Choroid plexus epithelial cell (primary cell): Measurements from ENCODE around the gene PTPN7.

ENCODE experiments used
- DNase-seq: peaks from one replicate; pipeline ENCODE4 v3.0.0-alpha.2; 2010; ENCODE audit warnings: low read depth
- H3K4me3 ChIP-seq: 2 replicates; pipeline ENCODE4 v1.5.1; 2011; ENCODE audit warnings: low read depth, mild to moderate bottlenecking, control low read depth, low read length, moderate library complexity
- TF ChIP-seq, protein P1 (sequence below): conservative IDR thresholded peaks from 2 replicates; pipeline ENCODE4 v1.5.1; 2011; ENCODE audit warnings: low read depth, mild to moderate bottlenecking, control low read depth, inconsistent platforms, low read length, moderate library complexity

Gene PTPN7

GRCh38 chr1:202154148-202154765 is 6.1 kb downstream of the PTPN7 start:
- H3K4me3 ChIP-seq, result no peak overlapping the region
- TF ChIP-seq, protein P1, sequence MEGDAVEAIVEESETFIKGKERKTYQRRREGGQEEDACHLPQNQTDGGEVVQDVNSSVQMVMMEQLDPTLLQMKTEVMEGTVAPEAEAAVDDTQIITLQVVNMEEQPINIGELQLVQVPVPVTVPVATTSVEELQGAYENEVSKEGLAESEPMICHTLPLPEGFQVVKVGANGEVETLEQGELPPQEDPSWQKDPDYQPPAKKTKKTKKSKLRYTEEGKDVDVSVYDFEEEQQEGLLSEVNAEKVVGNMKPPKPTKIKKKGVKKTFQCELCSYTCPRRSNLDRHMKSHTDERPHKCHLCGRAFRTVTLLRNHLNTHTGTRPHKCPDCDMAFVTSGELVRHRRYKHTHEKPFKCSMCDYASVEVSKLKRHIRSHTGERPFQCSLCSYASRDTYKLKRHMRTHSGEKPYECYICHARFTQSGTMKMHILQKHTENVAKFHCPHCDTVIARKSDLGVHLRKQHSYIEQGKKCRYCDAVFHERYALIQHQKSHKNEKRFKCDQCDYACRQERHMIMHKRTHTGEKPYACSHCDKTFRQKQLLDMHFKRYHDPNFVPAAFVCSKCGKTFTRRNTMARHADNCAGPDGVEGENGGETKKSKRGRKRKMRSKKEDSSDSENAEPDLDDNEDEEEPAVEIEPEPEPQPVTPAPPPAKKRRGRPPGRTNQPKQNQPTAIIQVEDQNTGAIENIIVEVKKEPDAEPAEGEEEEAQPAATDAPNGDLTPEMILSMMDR, result no peak
- DNase-seq, result no peak

DNA sequence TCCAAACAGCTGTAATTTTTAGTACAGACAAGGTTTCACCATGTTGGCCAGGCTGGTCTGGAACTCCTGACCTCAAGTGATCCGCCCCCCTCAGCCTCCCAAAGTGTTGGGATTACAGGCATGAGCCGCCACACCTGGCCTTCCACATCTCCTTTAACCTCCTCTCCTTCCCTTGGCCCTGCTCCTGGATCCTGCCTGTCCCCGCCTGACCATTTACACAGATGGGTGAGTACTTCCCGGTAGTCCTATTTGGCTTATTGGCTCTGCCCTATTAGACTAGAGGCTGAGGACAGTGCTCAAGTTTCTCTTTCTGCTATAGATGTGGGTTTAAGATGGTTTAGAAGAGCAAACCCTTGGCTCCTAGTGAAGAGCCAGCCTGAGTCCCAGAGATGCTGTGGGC is 7.1 kb downstream of the PTPN7 start:
- TF ChIP-seq, protein P1, result no peak
- H3K4me3 ChIP-seq, result no peak overlapping the region
- no peak for DNase-seq

- no peak overlapping the region for H3K4me3 ChIP-seq
- TF ChIP-seq, protein P1, result no peak
- no peak for DNase-seq
These were observed 8.0 kb downstream of the PTPN7 start for GRCh38 chr1:202152399-202152798.

- H3K4me3 ChIP-seq, result no peak overlapping the region
- no peak for DNase-seq
- TF ChIP-seq, protein P1, result no peak
These were observed 9.4 kb downstream of the PTPN7 start for GRCh38 chr1:202151045-202151444.

- no peak overlapping the region for H3K4me3 ChIP-seq
- TF ChIP-seq, protein P1, result no peak
- DNase-seq, result no peak
These were observed 9.8 kb downstream of the PTPN7 start for GRCh38 chr1:202150602-202151001.

- no peak for DNase-seq
- TF ChIP-seq, protein P1, result no peak
- no peak overlapping the region for H3K4me3 ChIP-seq
These were observed 10.2 kb downstream of the PTPN7 start for GRCh38 chr1:202150187-202150586.

GRCh38 chr1:202149566-202149965 is 10.8 kb downstream of the PTPN7 start:
- no peak for DNase-seq
- no peak overlapping the region for H3K4me3 ChIP-seq
- TF ChIP-seq, protein P1, result no peak
